Neural cell (in vitro differentiated cells): ENCODE results near the gene PNISR. TPM values are rescaled to one million over a fixed set of nuclear protein-coding genes. Genes with fewer than 3 reads are reported as not detected.

ENCODE experiments used
- H2AFZ ChIP-seq: fragments of 200-600, 300-800 bp; sonication (generic), shearing (Covaris generic); 2 replicates; pipeline ENCODE4 v1.6.0; 2014; ENCODE audit warnings: low read depth, mild to moderate bottlenecking, antibody characterized with exemption, low read length, moderate library complexity
- H3F3A ChIP-seq: fragments of 200-600 bp; shearing (Covaris generic); 2 replicates; pipeline ENCODE4 v1.6.1; 2016; ENCODE audit warnings: mild to moderate bottlenecking, moderate library complexity, mixed read lengths, antibody characterized with exemption, low read length; ENCODE audit not compliant: insufficient read depth, poor library complexity, severe bottlenecking
- H3K27ac ChIP-seq: fragments of 200-600, 300-800 bp; sonication (generic), shearing (Covaris generic); 2 replicates; pipeline ENCODE4 v1.5.1; 2014; ENCODE audit warnings: mild to moderate bottlenecking, low read length, moderate library complexity
- H3K27me3 ChIP-seq: fragments of 300-800, 200-600 bp; sonication (generic), shearing (Covaris generic); 2 replicates; pipeline ENCODE4 v1.6.0; 2014; ENCODE audit warnings: mild to moderate bottlenecking, low read depth, low read length, moderate library complexity; ENCODE audit not compliant: insufficient read depth
- H3K36me3 ChIP-seq: fragments of 300-800, 200-600 bp; sonication (generic), shearing (Covaris generic); 2 replicates; pipeline ENCODE4 v1.5.1; 2014; ENCODE audit warnings: mild to moderate bottlenecking, antibody characterized with exemption, low read length, moderate library complexity; ENCODE audit not compliant: insufficient read depth
- H3K4me2 ChIP-seq: fragments of 300-800, 200-600 bp; sonication (generic), shearing (Covaris generic); 2 replicates; pipeline ENCODE4 v1.6.0; 2014; ENCODE audit warnings: mild to moderate bottlenecking, low read length
- H3K4me3 ChIP-seq: fragments of 300-800, 200-600 bp; sonication (generic), shearing (Covaris generic); 2 replicates; pipeline ENCODE4 v1.5.1; 2014; ENCODE audit warnings: mild to moderate bottlenecking, low read length, moderate library complexity
- H3K79me2 ChIP-seq: fragments of 200-600 bp; shearing (Covaris generic); replicated peaks from 2 replicates; pipeline ENCODE4 v1.6.0; 2014; ENCODE audit warnings: mild to moderate bottlenecking, low read length, moderate library complexity; ENCODE audit not compliant: insufficient read depth
- H3K9ac ChIP-seq: fragments of 300-800, 200-600 bp; sonication (generic), shearing (Covaris generic); 2 replicates; pipeline ENCODE4 v1.6.1; 2016; ENCODE audit warnings: mild to moderate bottlenecking, low read length, mixed read lengths
- H3K9me2 ChIP-seq: fragments of 200-600 bp; shearing (Covaris generic); 2 replicates; pipeline ENCODE4 v1.6.1; 2016; ENCODE audit warnings: mild to moderate bottlenecking, low read length, mixed read lengths; ENCODE audit not compliant: insufficient read depth
- H3K9me3 ChIP-seq: fragments of 200-600, 300-800 bp; sonication (generic), shearing (Covaris generic); 2 replicates; pipeline ENCODE4 v1.6.1; 2016; ENCODE audit warnings: mild to moderate bottlenecking, mixed run types, low read length, moderate library complexity, mixed read lengths
- H4K20me1 ChIP-seq: fragments of 200-600 bp; shearing (Covaris generic); 2 replicates; pipeline ENCODE4 v1.6.1; 2016; ENCODE audit warnings: mild to moderate bottlenecking, mixed run types; ENCODE audit not compliant: insufficient read depth
- CTCF ChIP-seq: fragments of 450-650 bp; IDR thresholded peaks from 2 replicates; pipeline ENCODE4 v1.5.1; 2014; ENCODE audit warnings: antibody characterized with exemption, mild to moderate bottlenecking, moderate library complexity; ENCODE audit not compliant: poor library complexity, severe bottlenecking
- EP300 ChIP-seq: fragments of 450-650 bp; conservative IDR thresholded peaks from 2 replicates; pipeline ENCODE4 v1.6.1; 2014; ENCODE audit warnings: antibody characterized with exemption, mild to moderate bottlenecking, moderate library complexity; ENCODE audit not compliant: poor library complexity, severe bottlenecking
- EZH2 ChIP-seq: fragments of 200-600, 300-800 bp; shearing (Covaris generic), sonication (generic); IDR thresholded peaks from 2 replicates; pipeline ENCODE4 v1.6.1; 2014; ENCODE audit warnings: antibody characterized with exemption, low read length, borderline replicate concordance, mild to moderate bottlenecking; ENCODE audit not compliant: insufficient read depth, poor library complexity, severe bottlenecking
- MXI1 ChIP-seq: fragments of 450-650 bp; conservative IDR thresholded peaks from 2 replicates; pipeline ENCODE4 v1.6.1; 2014; ENCODE audit warnings: antibody characterized with exemption, mild to moderate bottlenecking; ENCODE audit not compliant: poor library complexity, severe bottlenecking
- POLR2AphosphoS5 ChIP-seq: IDR thresholded peaks from 2 replicates; pipeline ENCODE4 v1.6.1; 2012
- RAD21 ChIP-seq: fragments of 450-650 bp; conservative IDR thresholded peaks from 2 replicates; pipeline ENCODE4 v1.6.1; 2014; ENCODE audit warnings: antibody characterized with exemption, mild to moderate bottlenecking, moderate library complexity
- SMC3 ChIP-seq: fragments of 450-650 bp; conservative IDR thresholded peaks from 2 replicates; pipeline ENCODE4 v1.6.1; 2014; ENCODE audit warnings: antibody characterized with exemption, mild to moderate bottlenecking, moderate library complexity; ENCODE audit not compliant: poor library complexity
- TAF1 ChIP-seq: IDR thresholded peaks from 2 replicates; pipeline ENCODE4 v1.6.1; 2012; ENCODE audit warnings: low read depth
- polyA plus RNA-seq: library from polyadenylated mRNA; depleted of rRNA; stranded (reverse); fragments of >200 nt; gene quantifications from 2 replicates; pipeline ENCODE4 v1.2.3, GENCODE V29; 2014
- TF ChIP-seq, protein P1 (sequence below): IDR thresholded peaks from 2 replicates; pipeline ENCODE4 v1.6.1; 2012; ENCODE audit warnings: borderline replicate concordance

The PNISR gene
- polyA plus RNA-seq, 1 donor from 2014 or later: 391 TPM

DNA sequence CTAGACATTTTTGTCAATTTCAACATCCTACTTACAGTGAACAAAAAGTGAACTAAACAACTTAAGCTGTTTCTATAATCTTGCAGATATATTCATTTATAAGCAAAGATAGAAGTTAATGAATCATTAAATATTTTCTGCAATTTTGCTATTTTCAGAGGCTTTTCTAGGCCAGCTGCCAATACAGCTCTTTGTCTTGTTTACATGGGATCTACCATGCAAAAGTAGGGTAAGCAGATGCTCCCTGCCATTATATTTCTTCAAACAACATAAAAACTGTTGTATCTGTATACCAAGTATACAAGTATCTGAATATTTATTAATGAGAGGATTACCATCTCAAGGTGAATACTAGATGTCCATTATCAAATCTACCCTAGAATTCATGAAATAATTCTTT lies 15.4 kb downstream of the PNISR start:
- Histone ChIP-seq H3K9me2 (no peaks in the 10 kb centered on the region), H4K20me1 (no peaks in the 10 kb centered on the region), H2AFZ (no peak overlapping the region), H3K4me2 (no peak overlapping the region), H3K27ac (no peak overlapping the region), H3K79me2 (peaks cover 41% of the 10 kb centered on the region), H3K36me3 (peaks cover 7% of the 10 kb centered on the region), H3K4me3 (no peak overlapping the region), H3K9ac (no peak overlapping the region), H3F3A (no peaks in the 10 kb centered on the region), H3K27me3 (no peaks in the 10 kb centered on the region), H3K9me3 (no peaks in the 10 kb centered on the region)
- TF ChIP-seq EZH2 (no peak), EP300 (no peak), SMC3 (no peak), CTCF (no peak)

DNA sequence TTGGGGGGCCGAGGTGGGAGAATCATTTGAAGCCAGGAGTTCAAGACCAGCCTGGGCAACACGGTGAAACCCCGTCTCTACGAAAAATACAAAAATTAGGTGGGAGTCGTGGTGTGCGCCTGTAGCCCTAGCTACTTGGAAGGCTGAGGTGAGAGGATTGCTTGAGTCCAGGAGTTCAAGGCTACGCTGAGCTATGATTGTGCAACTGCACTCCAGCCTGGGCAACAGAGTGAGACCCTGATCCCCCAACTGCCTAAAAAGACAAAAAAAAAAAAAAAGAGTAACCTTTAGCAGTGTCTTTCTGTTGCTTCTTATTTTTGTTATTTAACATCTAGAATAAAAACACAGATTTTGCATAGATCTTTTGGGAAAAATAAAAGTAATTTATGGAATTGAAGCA lies 18.0 kb downstream of the PNISR start:
- Histone ChIP-seq H3K36me3 (peaks cover 9% of the 10 kb centered on the region), H3K79me2 (peaks cover 15% of the 10 kb centered on the region), H4K20me1 (no peaks in the 10 kb centered on the region), H3K27me3 (no peaks in the 10 kb centered on the region), H3K27ac (no peak overlapping the region), H3K9ac (no peak overlapping the region), H3K9me2 (no peaks in the 10 kb centered on the region), H3K4me2 (no peak overlapping the region), H3K4me3 (no peak overlapping the region), H2AFZ (no peak overlapping the region), H3F3A (no peaks in the 10 kb centered on the region), H3K9me3 (no peaks in the 10 kb centered on the region)
- no peak for TF ChIP-seq EP300
- no peak for TF ChIP-seq MXI1
- TF ChIP-seq TAF1: no peak

GRCh38 chr6:99402448-99402847 lies 22.7 kb downstream of the PNISR start:
- Histone ChIP-seq H3F3A (no peaks in the 10 kb centered on the region), H3K9me2 (no peaks in the 10 kb centered on the region), H3K4me2 (no peak overlapping the region), H3K27ac (no peak overlapping the region), H3K9ac (no peak overlapping the region), H3K4me3 (no peak overlapping the region), H3K79me2 (no peaks in the 10 kb centered on the region), H3K27me3 (no peaks in the 10 kb centered on the region), H2AFZ (no peak overlapping the region), H3K9me3 (no peaks in the 10 kb centered on the region), H3K36me3 (peaks cover 15% of the 10 kb centered on the region), H4K20me1 (no peaks in the 10 kb centered on the region)
- TF ChIP-seq POLR2AphosphoS5: no peak
- no peak for TF ChIP-seq MXI1
- TF ChIP-seq RAD21: no peak
- no peak for TF ChIP-seq EP300
- TF ChIP-seq EZH2: no peak
- no peak for TF ChIP-seq SMC3
- TF ChIP-seq TAF1: no peak
- TF ChIP-seq CTCF: no peak
- TF ChIP-seq, protein P1, sequence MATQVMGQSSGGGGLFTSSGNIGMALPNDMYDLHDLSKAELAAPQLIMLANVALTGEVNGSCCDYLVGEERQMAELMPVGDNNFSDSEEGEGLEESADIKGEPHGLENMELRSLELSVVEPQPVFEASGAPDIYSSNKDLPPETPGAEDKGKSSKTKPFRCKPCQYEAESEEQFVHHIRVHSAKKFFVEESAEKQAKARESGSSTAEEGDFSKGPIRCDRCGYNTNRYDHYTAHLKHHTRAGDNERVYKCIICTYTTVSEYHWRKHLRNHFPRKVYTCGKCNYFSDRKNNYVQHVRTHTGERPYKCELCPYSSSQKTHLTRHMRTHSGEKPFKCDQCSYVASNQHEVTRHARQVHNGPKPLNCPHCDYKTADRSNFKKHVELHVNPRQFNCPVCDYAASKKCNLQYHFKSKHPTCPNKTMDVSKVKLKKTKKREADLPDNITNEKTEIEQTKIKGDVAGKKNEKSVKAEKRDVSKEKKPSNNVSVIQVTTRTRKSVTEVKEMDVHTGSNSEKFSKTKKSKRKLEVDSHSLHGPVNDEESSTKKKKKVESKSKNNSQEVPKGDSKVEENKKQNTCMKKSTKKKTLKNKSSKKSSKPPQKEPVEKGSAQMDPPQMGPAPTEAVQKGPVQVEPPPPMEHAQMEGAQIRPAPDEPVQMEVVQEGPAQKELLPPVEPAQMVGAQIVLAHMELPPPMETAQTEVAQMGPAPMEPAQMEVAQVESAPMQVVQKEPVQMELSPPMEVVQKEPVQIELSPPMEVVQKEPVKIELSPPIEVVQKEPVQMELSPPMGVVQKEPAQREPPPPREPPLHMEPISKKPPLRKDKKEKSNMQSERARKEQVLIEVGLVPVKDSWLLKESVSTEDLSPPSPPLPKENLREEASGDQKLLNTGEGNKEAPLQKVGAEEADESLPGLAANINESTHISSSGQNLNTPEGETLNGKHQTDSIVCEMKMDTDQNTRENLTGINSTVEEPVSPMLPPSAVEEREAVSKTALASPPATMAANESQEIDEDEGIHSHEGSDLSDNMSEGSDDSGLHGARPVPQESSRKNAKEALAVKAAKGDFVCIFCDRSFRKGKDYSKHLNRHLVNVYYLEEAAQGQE: no peak
